ENCODE measurements around the gene BDKRB1.

The BDKRB1 gene

GRCh38 chr14:96271421-96271762, 15.4 kb downstream of the BDKRB1 start:
- DNase-seq = no peak
- in situ Hi-C loops (cut with HindIII; ENCODE audit: low pct_ligation_motif_present, low pct_unique_long_range_greater_than_20kb, low sequenced_read_pairs) = no loop called here

GRCh38 chr14:96272777-96273473, 16.9 kb downstream of the BDKRB1 start:
- DNase-seq = no peak
- in situ Hi-C loops (cut with HindIII; ENCODE audit: low pct_ligation_motif_present, low pct_unique_long_range_greater_than_20kb, low sequenced_read_pairs) = no loop called here

- in situ Hi-C loops (cut with HindIII; ENCODE audit: low pct_ligation_motif_present, low pct_unique_long_range_greater_than_20kb, low sequenced_read_pairs) = no loop called here
Observed at GRCh38 chr14:96273629-96274028, 17.6 kb downstream of the BDKRB1 start.

GRCh38 chr14:96274122-96274521, 18.1 kb downstream of the BDKRB1 start:
- in situ Hi-C loops (cut with HindIII; ENCODE audit: low pct_ligation_motif_present, low pct_unique_long_range_greater_than_20kb, low sequenced_read_pairs) = no loop called here
- no peak for DNase-seq

More at GRCh38 chr14:96273629-96274028, 17.6 kb downstream of the BDKRB1 start:
- DNase-seq = no peak

GRCh38 chr14:96274543-96274942, 18.5 kb downstream of the BDKRB1 start:
- no peak for DNase-seq
- in situ Hi-C loops (cut with HindIII; ENCODE audit: low pct_ligation_motif_present, low pct_unique_long_range_greater_than_20kb, low sequenced_read_pairs) = no loop called here

GRCh38 chr14:96275177-96276112, 19.4 kb downstream of the BDKRB1 start:
- DNase-seq = peak; percentile 51
- in situ Hi-C loops (cut with HindIII; ENCODE audit: low pct_ligation_motif_present, low pct_unique_long_range_greater_than_20kb, low sequenced_read_pairs) = loop anchor here (25.0 kb wide), 1 partner anchor 163 kb away; no protein-coding TSS in a partner anchor

- in situ Hi-C loops (cut with HindIII; ENCODE audit: low pct_ligation_motif_present, low pct_unique_long_range_greater_than_20kb, low sequenced_read_pairs) = loop anchor here (25.0 kb wide), 1 partner anchor 166 kb away; no protein-coding TSS in a partner anchor
- no peak for DNase-seq
Observed at GRCh38 chr14:96277890-96278289, 21.9 kb downstream of the BDKRB1 start.

- in situ Hi-C loops (cut with HindIII; ENCODE audit: low pct_ligation_motif_present, low pct_unique_long_range_greater_than_20kb, low sequenced_read_pairs) = loop anchor here (25.0 kb wide), 1 partner anchor 167 kb away; no protein-coding TSS in a partner anchor
- DNase-seq = no peak
Observed at GRCh38 chr14:96279564-96279963, 23.6 kb downstream of the BDKRB1 start.

- no peak for DNase-seq
- in situ Hi-C loops (cut with HindIII; ENCODE audit: low pct_ligation_motif_present, low pct_unique_long_range_greater_than_20kb, low sequenced_read_pairs) = loop anchor here (25.0 kb wide), 1 partner anchor 168 kb away; no protein-coding TSS in a partner anchor
Observed at GRCh38 chr14:96280104-96280503, 24.1 kb downstream of the BDKRB1 start.

GRCh38 chr14:96281486-96281885, 25.5 kb downstream of the BDKRB1 start:
- no peak for DNase-seq
- in situ Hi-C loops (cut with HindIII; ENCODE audit: low pct_ligation_motif_present, low pct_unique_long_range_greater_than_20kb, low sequenced_read_pairs) = loop anchor here (25.0 kb wide), 1 partner anchor 169 kb away; no protein-coding TSS in a partner anchor

- no peak for DNase-seq
- in situ Hi-C loops (cut with HindIII; ENCODE audit: low pct_ligation_motif_present, low pct_unique_long_range_greater_than_20kb, low sequenced_read_pairs) = loop anchor here (25.0 kb wide), 1 partner anchor 172 kb away; no protein-coding TSS in a partner anchor
Observed at GRCh38 chr14:96284008-96284407, 28.0 kb downstream of the BDKRB1 start.

GRCh38 chr14:96284430-96284829, 28.4 kb downstream of the BDKRB1 start:
- in situ Hi-C loops (cut with HindIII; ENCODE audit: low pct_ligation_motif_present, low pct_unique_long_range_greater_than_20kb, low sequenced_read_pairs) = loop anchor here (25.0 kb wide), 1 partner anchor 172 kb away; no protein-coding TSS in a partner anchor
- no peak for DNase-seq

- in situ Hi-C loops (cut with HindIII; ENCODE audit: low pct_ligation_motif_present, low pct_unique_long_range_greater_than_20kb, low sequenced_read_pairs) = loop anchor here (25.0 kb wide), 1 partner anchor 173 kb away; no protein-coding TSS in a partner anchor
Observed at GRCh38 chr14:96285667-96286066, 29.7 kb downstream of the BDKRB1 start.

GRCh38 chr14:96286251-96286650, 30.2 kb downstream of the BDKRB1 start:
- no peak for DNase-seq
- in situ Hi-C loops (cut with HindIII; ENCODE audit: low pct_ligation_motif_present, low pct_unique_long_range_greater_than_20kb, low sequenced_read_pairs) = loop anchor here (25.0 kb wide), 1 partner anchor 174 kb away; no protein-coding TSS in a partner anchor

More at GRCh38 chr14:96285667-96286066, 29.7 kb downstream of the BDKRB1 start:
- no peak for DNase-seq

- in situ Hi-C loops (cut with HindIII; ENCODE audit: low pct_ligation_motif_present, low pct_unique_long_range_greater_than_20kb, low sequenced_read_pairs) = loop anchor here (25.0 kb wide), 1 partner anchor 176 kb away; no protein-coding TSS in a partner anchor
- no peak for DNase-seq
Observed at GRCh38 chr14:96287856-96288255, 31.8 kb downstream of the BDKRB1 start.

GRCh38 chr14:96294246-96294645, 38.2 kb downstream of the BDKRB1 start:
- no peak for DNase-seq
- in situ Hi-C loops (cut with HindIII; ENCODE audit: low pct_ligation_motif_present, low pct_unique_long_range_greater_than_20kb, low sequenced_read_pairs) = loop anchor here (25.0 kb wide), 1 partner anchor 182 kb away; no protein-coding TSS in a partner anchor

- peak; percentile 49 for DNase-seq
- in situ Hi-C loops (cut with HindIII; ENCODE audit: low pct_ligation_motif_present, low pct_unique_long_range_greater_than_20kb, low sequenced_read_pairs) = loop anchor here (25.0 kb wide), 1 partner anchor 185 kb away; no protein-coding TSS in a partner anchor
Observed at GRCh38 chr14:96297000-96297399, 41.0 kb downstream of the BDKRB1 start.

- no peak for DNase-seq
- in situ Hi-C loops (cut with HindIII; ENCODE audit: low pct_ligation_motif_present, low pct_unique_long_range_greater_than_20kb, low sequenced_read_pairs) = loop anchor here (25.0 kb wide), 1 partner anchor 186 kb away; no protein-coding TSS in a partner anchor
Observed at GRCh38 chr14:96297997-96298515, 42.0 kb downstream of the BDKRB1 start.

Data from ACHN (cell line).